K562 (cell line): ENCODE measurements around the gene TKTL2. TPM values are rescaled to one million over a fixed set of nuclear protein-coding genes. Genes with fewer than 3 reads are reported as not detected.

ENCODE experiments used
- AFF1 ChIP-seq, 2 experiments: fragments of 450-650 bp; IDR thresholded peaks; 2 replicates each; pipeline ENCODE4 v1.6.1; 2018; ENCODE audit warnings: mild to moderate bottlenecking in 2 of 2, low read depth in 1 of 2; ENCODE audit not compliant: partially characterized antibody in 2 of 2
- CBX5 ChIP-seq: IDR thresholded peaks from 2 replicates; pipeline ENCODE4 v1.6.1; 2014; ENCODE audit warnings: low read depth, borderline replicate concordance
- CHD2 ChIP-seq: IDR thresholded peaks from 2 replicates; pipeline ENCODE4 v1.6.1; 2011; ENCODE audit warnings: low read depth, low read length
- COPS2 ChIP-seq: fragments of 450-650 bp; conservative IDR thresholded peaks from 2 replicates; pipeline ENCODE4 v1.6.1; 2016; ENCODE audit warnings: mild to moderate bottlenecking, moderate library complexity
- DACH1 ChIP-seq: fragments of 450-650 bp; IDR thresholded peaks from 2 replicates; pipeline ENCODE4 v1.6.1; 2018; ENCODE audit not compliant: partially characterized antibody
- DPF2 ChIP-seq: fragments of 450-650 bp; IDR thresholded peaks from 2 replicates; pipeline ENCODE4 v1.6.1; 2016
- GABPA ChIP-seq: fragments of 200-800 bp; sonication (Bioruptor generic); conservative IDR thresholded peaks from 2 replicates; pipeline ENCODE4 v1.6.1; 2016; ENCODE audit warnings: low read depth, missing genetic modification characterization, missing compliant biosample characterization
- KDM5B ChIP-seq: fragments of 200-600 bp; sonication (generic); IDR thresholded peaks from 2 replicates; pipeline ENCODE4 v1.6.1; 2012; ENCODE audit warnings: low read depth, mild to moderate bottlenecking, moderate library complexity, low read length, control low read depth, inconsistent platforms; ENCODE audit not compliant: insufficient replicate concordance
- NBN ChIP-seq: fragments of 450-650 bp; IDR thresholded peaks from 2 replicates; pipeline ENCODE4 v1.6.1; 2016; ENCODE audit warnings: low read depth, mild to moderate bottlenecking
- NCOA4 ChIP-seq: fragments of 450-650 bp; IDR thresholded peaks from 2 replicates; pipeline ENCODE4 v1.6.1; 2018; ENCODE audit warnings: mild to moderate bottlenecking; ENCODE audit not compliant: partially characterized antibody
- POLR3A ChIP-seq: IDR thresholded peaks from 2 replicates; pipeline ENCODE4 v1.6.1; 2011; ENCODE audit warnings: borderline replicate concordance, mild to moderate bottlenecking, moderate library complexity; ENCODE audit not compliant: insufficient read length, insufficient read depth; ENCODE audit errors: extremely low read depth
- TAF7 ChIP-seq: fragments of 450-650 bp; IDR thresholded peaks from 2 replicates; pipeline ENCODE4 v1.6.1; 2016; ENCODE audit warnings: missing genetic modification characterization, missing compliant biosample characterization
- WHSC1 ChIP-seq: IDR thresholded peaks from one replicate; pipeline ENCODE4 v1.6.1; 2012; ENCODE audit warnings: low read length, control low read depth, inconsistent platforms
- ZNF12 ChIP-seq: sonication (generic); formaldehyde crosslinking; IDR thresholded peaks from 2 replicates; pipeline ENCODE4 v1.4.0; 2020; ENCODE audit warnings: mild to moderate bottlenecking, missing genetic modification reagents
- ZNF175 ChIP-seq: fragments of 200-800 bp; sonication (Bioruptor generic); IDR thresholded peaks from 2 replicates; pipeline ENCODE4 v1.6.1; 2016; ENCODE audit warnings: low read depth, mild to moderate bottlenecking, missing genetic modification characterization, missing compliant biosample characterization
- polyA plus RNA-seq, 8 experiments: library from polyadenylated mRNA; depleted of rRNA in 4 of 8; stranded (reverse) in 5 of 8; unstranded in 3 of 8; fragments of >200 nt; fragmentation: Nextera tagmentation in 2 of 8; fragmentation: Illumina TruSeq in 1 of 8; extraction: Ambion mirVana in 2 of 8; extraction: Trizol in 1 of 8; gene quantifications; 2 replicates each; pipeline versions ENCODE4 v1.2.1 to v1.2.3, GENCODE V29; 2011 to 2014; ENCODE audit warnings: inconsistent platforms in 1 of 8, missing spikeins in 1 of 8
- total RNA-seq, 7 experiments: library from RNA; depleted of rRNA in 6 of 7; stranded (reverse); fragments of >200 nt in 6 of 7; fragmentation: Illumina TruSeq in 2 of 7; extraction: Trizol in 2 of 7; gene quantifications; 2 replicates each; pipeline versions ENCODE4 v1.2.1 to v1.2.3, GENCODE V29; 2011 to 2021; ENCODE audit warnings: low replicate concordance in 1 of 7
- TF ChIP-seq, protein P1 (sequence below): fragments of 250-450 bp; sonication (Bioruptor Pico); IDR thresholded peaks from 2 replicates; pipeline ENCODE4 v1.8.0; 2021; ENCODE audit warnings: moderate library complexity, mild to moderate bottlenecking, inconsistent platforms
- TF ChIP-seq, protein P2 (sequence below): fragments of 250-450 bp; sonication (Bioruptor Pico); IDR thresholded peaks from 2 replicates; pipeline ENCODE4 v1.4.0; 2020; ENCODE audit warnings: mild to moderate bottlenecking

TKTL2 gene
- total and polyA plus RNA-seq, 9 of the 15 experiments (the other 6 are each of a cell fraction or from before 2014, with no cell fraction given): 0.03 to 0.31 (median 0.09) TPM; not detected in 1

- no peak for TF ChIP-seq CHD2
- no peak for TF ChIP-seq ZNF175 (CRISPR knock-in tag)
- 0 out of 2 replicates have a peak, but pooled peaks have one; percentile 7 for TF ChIP-seq DPF2
- no peak for TF ChIP-seq NCOA4
- TF ChIP-seq TAF7 (tag): peak; percentile 91
- no peak; the same call in 1 of the 2 replicates for TF ChIP-seq CBX5
- TF ChIP-seq POLR3A: no peak
- no peak for TF ChIP-seq COPS2
- TF ChIP-seq GABPA (tag): peak; percentile 98
- TF ChIP-seq AFF1 (IDR thresholded peaks at IDR 0.05; ENCODE audit: low read depth in 1 of 2, partially characterized antibody in 2 of 2): peak in 1 of 2 experiments; percentile 56
- TF ChIP-seq, protein P1, sequence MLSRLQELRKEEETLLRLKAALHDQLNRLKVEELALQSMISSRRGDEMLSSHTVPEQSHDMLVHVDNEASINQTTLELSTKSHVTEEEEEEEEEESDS: no peak
- TF ChIP-seq KDM5B: peak; percentile 82
- peak; percentile 85 for TF ChIP-seq NBN
- TF ChIP-seq, protein P2, sequence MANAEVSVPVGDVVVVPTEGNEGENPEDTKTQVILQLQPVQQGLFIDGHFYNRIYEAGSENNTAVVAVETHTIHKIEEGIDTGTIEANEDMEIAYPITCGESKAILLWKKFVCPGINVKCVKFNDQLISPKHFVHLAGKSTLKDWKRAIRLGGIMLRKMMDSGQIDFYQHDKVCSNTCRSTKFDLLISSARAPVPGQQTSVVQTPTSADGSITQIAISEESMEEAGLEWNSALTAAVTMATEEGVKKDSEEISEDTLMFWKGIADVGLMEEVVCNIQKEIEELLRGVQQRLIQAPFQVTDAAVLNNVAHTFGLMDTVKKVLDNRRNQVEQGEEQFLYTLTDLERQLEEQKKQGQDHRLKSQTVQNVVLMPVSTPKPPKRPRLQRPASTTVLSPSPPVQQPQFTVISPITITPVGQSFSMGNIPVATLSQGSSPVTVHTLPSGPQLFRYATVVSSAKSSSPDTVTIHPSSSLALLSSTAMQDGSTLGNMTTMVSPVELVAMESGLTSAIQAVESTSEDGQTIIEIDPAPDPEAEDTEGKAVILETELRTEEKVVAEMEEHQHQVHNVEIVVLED (CRISPR knock-in tag): peak; percentile 85
- no peak for TF ChIP-seq DACH1
- no peak for TF ChIP-seq ZNF12 (CRISPR knock-in tag)
- TF ChIP-seq WHSC1: no peak
These were observed 21.0 kb upstream of the TKTL2 start, which contains the start of gene TMA16 (continued) for GRCh38 chr4:163494360-163495241.
